K562 (cell line): ENCODE data around the gene ZNF316. TPM values are rescaled to one million over a fixed set of nuclear protein-coding genes. Genes with fewer than 3 reads are reported as not detected.

ENCODE experiments used
- CBX2 ChIP-seq: fragments of 200-600 bp; sonication (generic); IDR thresholded peaks from one replicate; pipeline ENCODE4 v1.6.1; 2012; ENCODE audit warnings: mild to moderate bottlenecking, low read length, inconsistent platforms; ENCODE audit not compliant: insufficient read depth, poor library complexity, severe bottlenecking
- CCAR2 ChIP-seq: fragments of 200-400 bp; formaldehyde crosslinking; IDR thresholded peaks from 2 replicates; pipeline ENCODE4 v1.6.1; 2017; ENCODE audit warnings: mild to moderate bottlenecking, low read depth, low read length
- CREB1 ChIP-seq, 2 experiments: sonication (generic) in 1 of 2; formaldehyde crosslinking in 1 of 2; IDR thresholded peaks; 2 replicates each; pipeline versions ENCODE4 v1.6.1 to v1.8.0; 2012 to 2022; ENCODE audit warnings: inconsistent platforms in 1 of 2, mild to moderate bottlenecking in 1 of 2, missing genetic modification reagents in 1 of 2, moderate library complexity in 1 of 2
- DMBX1 ChIP-seq: fragments of 250-450 bp; sonication (Bioruptor Pico); IDR thresholded peaks from 2 replicates; pipeline ENCODE4 v1.8.0; 2022; ENCODE audit warnings: inconsistent platforms, mild to moderate bottlenecking, moderate library complexity, borderline replicate concordance
- ERF ChIP-seq: fragments of 450-650 bp; formaldehyde crosslinking; IDR thresholded peaks from 2 replicates; pipeline ENCODE4 v1.4.0; 2020; ENCODE audit warnings: mild to moderate bottlenecking, mixed read lengths
- FOXM1 ChIP-seq, 2 experiments: fragments of 450-650 bp in 1 of 2; sonication (generic) in 1 of 2; formaldehyde crosslinking in 1 of 2; IDR thresholded peaks; 2 replicates each; pipeline versions ENCODE4 v1.6.1 to v1.9.0; 2017 to 2022; ENCODE audit warnings: low read depth in 2 of 2, mild to moderate bottlenecking in 2 of 2, missing genetic modification reagents in 1 of 2, moderate library complexity in 1 of 2
- HOXB6 ChIP-seq: fragments of 250-450 bp; sonication (Bioruptor Pico); IDR thresholded peaks from 2 replicates; pipeline ENCODE4 v1.5.1; 2022; ENCODE audit warnings: mild to moderate bottlenecking, borderline replicate concordance
- NFYB ChIP-seq: IDR thresholded peaks from 2 replicates; pipeline ENCODE4 v1.6.1; 2011; ENCODE audit warnings: mild to moderate bottlenecking, moderate library complexity; ENCODE audit not compliant: insufficient read length; ENCODE audit errors: extremely low read depth
- NUFIP1 ChIP-seq: fragments of 450-650 bp; IDR thresholded peaks from 2 replicates; pipeline ENCODE4 v1.6.1; 2018; ENCODE audit not compliant: partially characterized antibody
- RBM22 ChIP-seq: fragments of 200-400 bp; formaldehyde crosslinking; IDR thresholded peaks from 2 replicates; pipeline ENCODE4 v1.6.1; 2018; ENCODE audit warnings: low read length, low read depth; ENCODE audit not compliant: poor library complexity, severe bottlenecking
- RFX5 ChIP-seq: IDR thresholded peaks from 2 replicates; pipeline ENCODE4 v1.6.1; 2011; ENCODE audit warnings: low read depth, mild to moderate bottlenecking, improper control_type of control experiment, low read length
- RHOXF2B ChIP-seq: fragments of 250-450 bp; sonication (Bioruptor Pico); conservative IDR thresholded peaks from 2 replicates; pipeline ENCODE4 v1.5.1; 2021
- SIN3B ChIP-seq: fragments of 450-650 bp; IDR thresholded peaks from 2 replicates; pipeline ENCODE4 v1.6.1; 2017; ENCODE audit warnings: low read depth, mild to moderate bottlenecking, moderate library complexity
- SIX5 ChIP-seq, 2 experiments: IDR thresholded peaks; 2 replicates each; pipeline ENCODE4 v1.6.1; 2011; ENCODE audit warnings: low read length in 2 of 2, borderline replicate concordance in 1 of 2, low read depth in 1 of 2, mild to moderate bottlenecking in 1 of 2, moderate library complexity in 1 of 2; ENCODE audit not compliant: insufficient read depth in 1 of 2
- SMAD1 ChIP-seq: fragments of 150-350 bp; IDR thresholded peaks from 2 replicates; pipeline ENCODE4 v1.6.1; 2014; ENCODE audit warnings: low read length, low read depth; ENCODE audit not compliant: partially characterized antibody
- XRCC5 ChIP-seq: fragments of 200-400 bp; formaldehyde crosslinking; IDR thresholded peaks from 2 replicates; pipeline ENCODE4 v1.6.1; 2017; ENCODE audit warnings: low read depth, mild to moderate bottlenecking, low read length
- ZBED1 ChIP-seq: IDR thresholded peaks from 2 replicates; pipeline ENCODE4 v1.6.1; 2014
- ZC3H8 ChIP-seq: fragments of 450-650 bp; IDR thresholded peaks from 2 replicates; pipeline ENCODE4 v1.6.1; 2017
- ZNF175 ChIP-seq: fragments of 200-800 bp; sonication (Bioruptor generic); IDR thresholded peaks from 2 replicates; pipeline ENCODE4 v1.6.1; 2016; ENCODE audit warnings: low read depth, mild to moderate bottlenecking, missing genetic modification characterization, missing compliant biosample characterization
- ZNF780A ChIP-seq: fragments of 250-450 bp; sonication (Bioruptor Pico); IDR thresholded peaks from 2 replicates; pipeline ENCODE4 v1.5.0; 2021; ENCODE audit warnings: mild to moderate bottlenecking
- ZNF79 ChIP-seq: fragments of 250-450 bp; sonication (Bioruptor Pico); IDR thresholded peaks from 2 replicates; pipeline ENCODE4 v1.4.0; 2020; ENCODE audit warnings: low read depth, mild to moderate bottlenecking, moderate library complexity
- polyA plus RNA-seq, 8 experiments: library from polyadenylated mRNA; depleted of rRNA in 4 of 8; stranded (reverse) in 5 of 8; unstranded in 3 of 8; fragments of >200 nt; fragmentation: Nextera tagmentation in 2 of 8; fragmentation: Illumina TruSeq in 1 of 8; extraction: Ambion mirVana in 2 of 8; extraction: Trizol in 1 of 8; gene quantifications; 2 replicates each; pipeline versions ENCODE4 v1.2.1 to v1.2.3, GENCODE V29; 2011 to 2014; ENCODE audit warnings: inconsistent platforms in 1 of 8, missing spikeins in 1 of 8
- total RNA-seq, 7 experiments: library from RNA; depleted of rRNA in 6 of 7; stranded (reverse); fragments of >200 nt in 6 of 7; fragmentation: Illumina TruSeq in 2 of 7; extraction: Trizol in 2 of 7; gene quantifications; 2 replicates each; pipeline versions ENCODE4 v1.2.1 to v1.2.3, GENCODE V29; 2011 to 2021; ENCODE audit warnings: low replicate concordance in 1 of 7
- TF ChIP-seq, protein P1 (sequence below): fragments of 250-450 bp; sonication (Bioruptor Pico); IDR thresholded peaks from 2 replicates; pipeline ENCODE4 v1.8.0; 2021; ENCODE audit warnings: moderate library complexity, mild to moderate bottlenecking, inconsistent platforms
- TF ChIP-seq, protein P2 (sequence below): fragments of 250-450 bp; sonication (Bioruptor Pico); IDR thresholded peaks from 2 replicates; pipeline ENCODE4 v1.4.0; 2020; ENCODE audit warnings: mild to moderate bottlenecking, moderate library complexity

The ZNF316 gene
- total and polyA plus RNA-seq, 9 of the 15 experiments (the other 6 are each of a cell fraction or from before 2014, with no cell fraction given): 0.10 to 34.0 (median 8.6) TPM

DNA sequence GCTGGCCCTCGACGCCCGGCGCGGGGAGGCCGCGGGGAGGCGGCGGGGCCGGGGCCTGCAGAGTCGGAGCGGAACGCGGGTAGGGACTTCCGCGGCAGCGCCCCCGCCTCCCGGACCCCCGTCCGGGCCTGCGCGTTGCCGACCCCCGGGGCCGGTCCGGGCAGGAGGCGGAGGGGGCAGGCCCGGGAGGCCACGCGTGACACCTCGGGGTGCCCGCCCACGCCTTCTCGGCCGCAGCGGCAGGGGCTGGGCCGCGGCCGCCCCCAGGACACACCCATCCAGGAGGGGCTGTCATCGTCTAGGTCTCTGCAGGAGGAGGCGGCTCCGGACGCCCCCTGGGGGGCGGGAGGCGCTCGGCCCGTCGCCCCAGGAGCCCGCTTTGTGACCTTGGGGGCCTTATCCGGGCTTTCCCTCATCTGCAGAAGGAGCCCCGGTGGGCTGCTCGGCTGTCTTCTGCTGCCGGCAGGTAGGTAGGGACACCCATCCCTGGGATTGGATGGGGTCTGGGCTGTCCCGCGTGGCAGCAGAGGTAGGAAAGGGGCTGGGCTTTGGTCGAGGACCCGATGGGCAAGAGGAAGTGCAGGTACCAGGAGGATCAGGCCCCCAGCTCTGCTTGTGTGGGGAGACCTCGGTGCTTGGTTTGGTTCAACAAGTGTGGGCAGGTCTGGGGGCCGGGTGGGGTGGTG is 569 bp downstream of the ZNF316 start (continued):
- TF ChIP-seq RBM22 (no peak), FOXM1 (IDR thresholded peaks at IDR 0.05; ENCODE audit: low read depth) (no peak), FOXM1 (CRISPR knock-in tag; IDR thresholded peaks at IDR 0.05; ENCODE audit: low read depth) (0 out of 2 replicates have a peak, but pooled peaks have one; percentile 38), NFYB (no peak), ZNF79 (CRISPR knock-in tag) (no peak), ZBED1 (no peak), NUFIP1 (no peak), HOXB6 (no peak), ZNF175 (CRISPR knock-in tag) (no peak), ERF (no peak), XRCC5 (no peak), CREB1 (IDR thresholded peaks at IDR 0.05) (no peak), CREB1 (CRISPR knock-in tag; IDR thresholded peaks at IDR 0.05) (no peak), ZNF780A (CRISPR knock-in tag) (no peak), CBX2 (no peak), ZC3H8 (no peak), CCAR2 (no peak), RHOXF2B (CRISPR knock-in tag) (no peak), SIN3B (peak; percentile 49; the same call in 1 of the 2 replicates), SIX5 (IDR thresholded peaks at IDR 0.05; ENCODE audit: borderline replicate concordance in 1 of 2, insufficient read depth in 1 of 2, low read depth in 1 of 2, low read length in 2 of 2) (0 out of 4 replicates have a peak, but pooled peaks of 1 of the 2 experiments have one; percentile 11), SMAD1 (no peak), DMBX1 (CRISPR knock-in tag) (no peak), RFX5 (no peak)
- TF ChIP-seq, protein P1, sequence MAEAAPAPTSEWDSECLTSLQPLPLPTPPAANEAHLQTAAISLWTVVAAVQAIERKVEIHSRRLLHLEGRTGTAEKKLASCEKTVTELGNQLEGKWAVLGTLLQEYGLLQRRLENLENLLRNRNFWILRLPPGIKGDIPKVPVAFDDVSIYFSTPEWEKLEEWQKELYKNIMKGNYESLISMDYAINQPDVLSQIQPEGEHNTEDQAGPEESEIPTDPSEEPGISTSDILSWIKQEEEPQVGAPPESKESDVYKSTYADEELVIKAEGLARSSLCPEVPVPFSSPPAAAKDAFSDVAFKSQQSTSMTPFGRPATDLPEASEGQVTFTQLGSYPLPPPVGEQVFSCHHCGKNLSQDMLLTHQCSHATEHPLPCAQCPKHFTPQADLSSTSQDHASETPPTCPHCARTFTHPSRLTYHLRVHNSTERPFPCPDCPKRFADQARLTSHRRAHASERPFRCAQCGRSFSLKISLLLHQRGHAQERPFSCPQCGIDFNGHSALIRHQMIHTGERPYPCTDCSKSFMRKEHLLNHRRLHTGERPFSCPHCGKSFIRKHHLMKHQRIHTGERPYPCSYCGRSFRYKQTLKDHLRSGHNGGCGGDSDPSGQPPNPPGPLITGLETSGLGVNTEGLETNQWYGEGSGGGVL: no peak
- TF ChIP-seq, protein P2, sequence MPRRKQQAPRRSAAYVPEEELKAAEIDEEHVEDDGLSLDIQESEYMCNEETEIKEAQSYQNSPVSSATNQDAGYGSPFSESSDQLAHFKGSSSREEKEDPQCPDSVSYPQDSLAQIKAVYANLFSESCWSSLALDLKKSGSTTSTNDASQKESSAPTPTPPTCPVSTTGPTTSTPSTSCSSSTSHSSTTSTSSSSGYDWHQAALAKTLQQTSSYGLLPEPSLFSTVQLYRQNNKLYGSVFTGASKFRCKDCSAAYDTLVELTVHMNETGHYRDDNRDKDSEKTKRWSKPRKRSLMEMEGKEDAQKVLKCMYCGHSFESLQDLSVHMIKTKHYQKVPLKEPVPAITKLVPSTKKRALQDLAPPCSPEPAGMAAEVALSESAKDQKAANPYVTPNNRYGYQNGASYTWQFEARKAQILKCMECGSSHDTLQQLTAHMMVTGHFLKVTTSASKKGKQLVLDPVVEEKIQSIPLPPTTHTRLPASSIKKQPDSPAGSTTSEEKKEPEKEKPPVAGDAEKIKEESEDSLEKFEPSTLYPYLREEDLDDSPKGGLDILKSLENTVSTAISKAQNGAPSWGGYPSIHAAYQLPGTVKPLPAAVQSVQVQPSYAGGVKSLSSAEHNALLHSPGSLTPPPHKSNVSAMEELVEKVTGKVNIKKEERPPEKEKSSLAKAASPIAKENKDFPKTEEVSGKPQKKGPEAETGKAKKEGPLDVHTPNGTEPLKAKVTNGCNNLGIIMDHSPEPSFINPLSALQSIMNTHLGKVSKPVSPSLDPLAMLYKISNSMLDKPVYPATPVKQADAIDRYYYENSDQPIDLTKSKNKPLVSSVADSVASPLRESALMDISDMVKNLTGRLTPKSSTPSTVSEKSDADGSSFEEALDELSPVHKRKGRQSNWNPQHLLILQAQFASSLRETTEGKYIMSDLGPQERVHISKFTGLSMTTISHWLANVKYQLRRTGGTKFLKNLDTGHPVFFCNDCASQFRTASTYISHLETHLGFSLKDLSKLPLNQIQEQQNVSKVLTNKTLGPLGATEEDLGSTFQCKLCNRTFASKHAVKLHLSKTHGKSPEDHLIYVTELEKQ: no peak
